ENCODE data around the gene SORBS2.
A peak's percentile ranks its signal among the peaks of the same experiment; 100 is the strongest.
"Not testable (repeated sequence)": the region's sequence is repeated elsewhere in the genome, so short reads cannot be mapped to it uniquely, and the experiment has no call there.

The SORBS2 gene

DNA sequence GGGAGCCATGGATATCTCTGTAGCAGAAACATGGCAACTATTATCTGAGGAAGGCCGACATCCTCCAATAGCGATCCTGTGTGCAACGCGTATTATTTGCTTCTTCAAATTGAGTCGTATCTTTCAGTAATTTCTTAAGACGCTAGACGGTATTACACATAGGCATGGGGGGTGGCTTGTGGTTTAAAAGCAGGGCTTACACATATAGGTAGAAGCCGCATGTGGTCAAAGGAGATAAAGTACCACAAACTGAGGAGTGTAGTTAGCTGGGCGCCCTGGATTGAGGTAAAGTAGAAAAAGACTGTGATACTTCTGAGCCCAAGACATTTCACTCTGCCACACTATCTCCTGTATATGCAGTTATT, 94.6 kb downstream of the SORBS2 start:
- H3K4me3 Mint-ChIP-seq, result no peak overlapping the region
- H3K27me3 Mint-ChIP-seq (ENCODE audit: low read depth), result no peaks in the 10 kb centered on the region
- no peaks in the 10 kb centered on the region for H3K36me3 Mint-ChIP-seq (ENCODE audit: low read depth)
- TF ChIP-seq, protein P1, sequence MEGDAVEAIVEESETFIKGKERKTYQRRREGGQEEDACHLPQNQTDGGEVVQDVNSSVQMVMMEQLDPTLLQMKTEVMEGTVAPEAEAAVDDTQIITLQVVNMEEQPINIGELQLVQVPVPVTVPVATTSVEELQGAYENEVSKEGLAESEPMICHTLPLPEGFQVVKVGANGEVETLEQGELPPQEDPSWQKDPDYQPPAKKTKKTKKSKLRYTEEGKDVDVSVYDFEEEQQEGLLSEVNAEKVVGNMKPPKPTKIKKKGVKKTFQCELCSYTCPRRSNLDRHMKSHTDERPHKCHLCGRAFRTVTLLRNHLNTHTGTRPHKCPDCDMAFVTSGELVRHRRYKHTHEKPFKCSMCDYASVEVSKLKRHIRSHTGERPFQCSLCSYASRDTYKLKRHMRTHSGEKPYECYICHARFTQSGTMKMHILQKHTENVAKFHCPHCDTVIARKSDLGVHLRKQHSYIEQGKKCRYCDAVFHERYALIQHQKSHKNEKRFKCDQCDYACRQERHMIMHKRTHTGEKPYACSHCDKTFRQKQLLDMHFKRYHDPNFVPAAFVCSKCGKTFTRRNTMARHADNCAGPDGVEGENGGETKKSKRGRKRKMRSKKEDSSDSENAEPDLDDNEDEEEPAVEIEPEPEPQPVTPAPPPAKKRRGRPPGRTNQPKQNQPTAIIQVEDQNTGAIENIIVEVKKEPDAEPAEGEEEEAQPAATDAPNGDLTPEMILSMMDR (IDR thresholded peaks at IDR 0.05; ENCODE audit: unreplicated experiment in 3 of 3), result no peak
- peak overlapping the region; percentile 82 to 90 (median 89) for H3K27ac Mint-ChIP-seq
- H3K4me1 Mint-ChIP-seq, result peaks cover 47% of the 10 kb centered on the region
- H3K9me3 Mint-ChIP-seq, result no peaks in the 10 kb centered on the region

DNA sequence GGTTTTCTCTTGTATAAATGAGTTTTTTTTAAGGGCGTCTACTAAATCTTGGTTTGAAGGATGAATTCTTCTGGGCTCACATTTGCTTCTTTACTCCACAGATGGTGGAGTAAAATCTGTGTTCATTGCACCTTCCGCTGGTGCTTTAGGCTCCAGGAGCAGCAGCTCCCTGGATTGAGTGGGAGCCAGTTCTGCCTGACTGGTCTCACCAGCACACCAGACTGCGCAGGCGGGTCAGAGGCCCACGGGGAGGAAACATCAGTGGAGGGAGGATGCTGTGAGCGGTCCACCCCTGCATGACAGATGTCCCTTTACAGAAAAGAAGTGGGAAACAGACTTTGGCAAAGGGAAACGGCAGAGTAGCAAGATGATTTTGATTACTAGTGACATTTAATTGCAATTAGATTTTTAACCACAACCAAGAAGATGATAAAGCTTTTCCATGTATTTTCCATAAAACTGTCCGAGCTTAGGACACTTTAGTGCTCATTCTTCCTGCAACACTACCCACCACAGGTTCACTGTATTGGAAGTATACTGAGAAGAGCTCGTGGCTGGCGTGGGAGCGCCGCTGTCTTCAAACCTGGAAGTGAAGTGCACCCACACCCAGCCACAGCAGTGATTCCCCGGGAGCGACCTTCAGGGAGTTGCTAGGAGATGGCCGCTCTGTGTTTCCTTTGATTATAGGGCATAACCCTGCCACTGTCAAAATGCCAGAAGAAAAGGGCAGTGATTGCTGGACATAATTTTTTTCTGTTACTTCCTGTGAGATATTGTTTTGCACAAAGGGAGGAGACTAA, 95.2 kb downstream of the SORBS2 start:
- H3K4me3 Mint-ChIP-seq, result peak overlapping the region in 1 of 3 experiments; percentile 6
- H3K36me3 Mint-ChIP-seq (ENCODE audit: low read depth), result no peaks in the 10 kb centered on the region
- peaks cover 43% of the 10 kb centered on the region for H3K4me1 Mint-ChIP-seq
- peaks cover 3% of the 10 kb centered on the region for H3K27me3 Mint-ChIP-seq (ENCODE audit: low read depth)
- H3K27ac Mint-ChIP-seq, result peak overlapping the region; percentile 82 to 90 (median 89)
- H3K9me3 Mint-ChIP-seq, result no peaks in the 10 kb centered on the region
- TF ChIP-seq, protein P1 (IDR thresholded peaks at IDR 0.05; ENCODE audit: unreplicated experiment in 3 of 3), result no peak

GRCh38 chr4:185716141-185716551, 95.8 kb downstream of the SORBS2 start:
- no peaks in the 10 kb centered on the region for H3K36me3 Mint-ChIP-seq (ENCODE audit: low read depth)

GRCh38 chr4:185714524-185714923, 97.5 kb downstream of the SORBS2 start:
- H3K27ac Mint-ChIP-seq, result peak overlapping the region in 2 of 3 experiments; percentile 33 to 54
- H3K36me3 Mint-ChIP-seq (ENCODE audit: low read depth); H3K9me3 Mint-ChIP-seq; H3K4me3 Mint-ChIP-seq; H3K27me3 Mint-ChIP-seq (ENCODE audit: low read depth): not testable (repeated sequence)
- H3K4me1 Mint-ChIP-seq, result peaks cover 31% of the 10 kb centered on the region

More at GRCh38 chr4:185716141-185716551, 95.8 kb downstream of the SORBS2 start:
- H3K4me3 Mint-ChIP-seq, result no peak overlapping the region
- H3K27me3 Mint-ChIP-seq (ENCODE audit: low read depth), result peaks cover 3% of the 10 kb centered on the region
- no peaks in the 10 kb centered on the region for H3K9me3 Mint-ChIP-seq
- TF ChIP-seq, protein P1 (IDR thresholded peaks at IDR 0.05; ENCODE audit: unreplicated experiment in 3 of 3), result no peak
- H3K27ac Mint-ChIP-seq, result peak overlapping the region; percentile 82 to 90 (median 89)
- peaks cover 36% of the 10 kb centered on the region for H3K4me1 Mint-ChIP-seq

GRCh38 chr4:185713731-185714130, 98.3 kb downstream of the SORBS2 start:
- Mint-ChIP-seq H3K36me3 (ENCODE audit: low read depth) (no peaks in the 10 kb centered on the region), H3K27ac (no peak overlapping the region), H3K9me3 (no peaks in the 10 kb centered on the region), H3K4me3 (no peak overlapping the region), H3K27me3 (ENCODE audit: low read depth) (peaks cover 3% of the 10 kb centered on the region), H3K4me1 (peaks cover 24% of the 10 kb centered on the region)
- TF ChIP-seq, protein P1 (IDR thresholded peaks at IDR 0.05; ENCODE audit: unreplicated experiment in 3 of 3), result no peak

DNA sequence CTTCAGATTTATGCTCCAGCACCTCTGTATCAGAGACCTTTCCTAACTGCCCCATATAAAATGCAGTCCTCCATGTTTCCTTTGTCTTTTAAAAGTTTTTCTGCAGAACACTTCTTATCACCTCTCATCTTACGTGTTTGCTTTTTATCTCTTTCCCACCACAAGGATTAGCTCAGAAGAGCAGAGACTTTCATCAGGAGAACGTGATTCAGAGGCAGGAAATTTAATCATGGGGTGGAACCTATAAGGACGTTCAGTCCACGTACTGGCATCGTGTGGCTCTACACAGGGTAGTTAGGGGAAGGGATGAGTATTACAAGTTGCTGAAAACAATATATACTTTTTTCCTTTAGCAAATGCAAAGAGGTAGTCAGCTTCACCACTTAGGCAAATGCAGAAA, 98.7 kb downstream of the SORBS2 start:
- TF ChIP-seq, protein P1 (IDR thresholded peaks at IDR 0.05; ENCODE audit: unreplicated experiment in 3 of 3), result no peak
- Mint-ChIP-seq H3K4me1 (peaks cover 19% of the 10 kb centered on the region), H3K27ac (peak overlapping the region in 2 of 3 experiments; percentile 16), H3K27me3 (ENCODE audit: low read depth) (peaks cover 3% of the 10 kb centered on the region), H3K36me3 (ENCODE audit: low read depth) (no peaks in the 10 kb centered on the region), H3K4me3 (no peak overlapping the region), H3K9me3 (no peaks in the 10 kb centered on the region)

Measured in nephron (organoid).